ENCODE measurements around the gene SRD5A1. TPM values are rescaled to one million over a fixed set of nuclear protein-coding genes. Genes with fewer than 3 reads are reported as not detected.
"Not testable (repeated sequence)": the region's sequence is repeated elsewhere in the genome, so short reads cannot be mapped to it uniquely, and the experiment has no call there.

The SRD5A1 gene
- total RNA-seq, 1 experiment from 2014 or later: 19.5 TPM

GRCh38 chr5:6656680-6657079 lies 23.4 kb downstream of the SRD5A1 start:
- Histone ChIP-seq H3K27ac (ENCODE audit: low read length) (no peak overlapping the region), H3K9me2 (replicated peaks; ENCODE audit: insufficient read depth, low read length) (no peaks in the 10 kb centered on the region), H3K4me2 (ENCODE audit: low read depth, low read length, poor library complexity, severe bottlenecking) (no peak overlapping the region), H3K79me2 (ENCODE audit: low read length) (no peaks in the 10 kb centered on the region), H3K4me3 (ENCODE audit: low read length) (no peak overlapping the region), H2AFZ (ENCODE audit: low read length) (no peak overlapping the region), H3K4me1 (ENCODE audit: low read length) (peaks cover 9% of the 10 kb centered on the region), H3K9me3 (ENCODE audit: low read length) (no peaks in the 10 kb centered on the region), H3K27me3 (ENCODE audit: low read length) (no peaks in the 10 kb centered on the region), H4K20me1 (ENCODE audit: insufficient read depth, low read depth, low read length) (no peaks in the 10 kb centered on the region), H3K9ac (ENCODE audit: low read length) (no peak overlapping the region), H3K36me3 (ENCODE audit: insufficient read depth, low read length) (peaks cover 11% of the 10 kb centered on the region; the same call in 1 of the 2 replicates)
- DNase-seq: no peak

- Histone ChIP-seq H3K9me3 (ENCODE audit: low read length) (no peaks in the 10 kb centered on the region), H3K27me3 (ENCODE audit: low read length) (no peaks in the 10 kb centered on the region), H3K4me1 (ENCODE audit: low read length) (peaks cover 3% of the 10 kb centered on the region; the same call in 1 of the 2 replicates), H3K9ac (ENCODE audit: low read length) (no peak overlapping the region), H4K20me1 (ENCODE audit: insufficient read depth, low read depth, low read length) (no peaks in the 10 kb centered on the region), H3K9me2 (replicated peaks; ENCODE audit: insufficient read depth, low read length) (no peaks in the 10 kb centered on the region), H3K36me3 (ENCODE audit: insufficient read depth, low read length) (peaks cover 11% of the 10 kb centered on the region; the same call in 1 of the 2 replicates), H3K4me2 (ENCODE audit: low read depth, low read length, poor library complexity, severe bottlenecking) (no peak overlapping the region), H3K79me2 (ENCODE audit: low read length) (no peaks in the 10 kb centered on the region), H2AFZ (ENCODE audit: low read length) (no peak overlapping the region), H3K4me3 (ENCODE audit: low read length) (no peak overlapping the region), H3K27ac (ENCODE audit: low read length) (no peak overlapping the region)
- DNase-seq: no peak
Observed at GRCh38 chr5:6659941-6660684, 26.9 kb downstream of the SRD5A1 start.

GRCh38 chr5:6660688-6661087 lies 27.4 kb downstream of the SRD5A1 start:
- Histone ChIP-seq H2AFZ (ENCODE audit: low read length) (no peak overlapping the region), H3K79me2 (ENCODE audit: low read length) (no peaks in the 10 kb centered on the region), H3K9ac (ENCODE audit: low read length) (no peak overlapping the region), H3K4me2 (ENCODE audit: low read depth, low read length, poor library complexity, severe bottlenecking) (no peak overlapping the region), H3K27ac (ENCODE audit: low read length) (no peak overlapping the region), H3K4me3 (ENCODE audit: low read length) (no peak overlapping the region), H3K27me3 (ENCODE audit: low read length) (no peaks in the 10 kb centered on the region), H3K4me1 (ENCODE audit: low read length) (peaks cover 3% of the 10 kb centered on the region; the same call in 1 of the 2 replicates), H3K36me3 (ENCODE audit: insufficient read depth, low read length) (peaks cover 11% of the 10 kb centered on the region; the same call in 1 of the 2 replicates), H3K9me3 (ENCODE audit: low read length) (no peaks in the 10 kb centered on the region), H4K20me1 (ENCODE audit: insufficient read depth, low read depth, low read length) (no peaks in the 10 kb centered on the region), H3K9me2 (replicated peaks; ENCODE audit: insufficient read depth, low read length) (no peaks in the 10 kb centered on the region)
- DNase-seq: no peak

DNA sequence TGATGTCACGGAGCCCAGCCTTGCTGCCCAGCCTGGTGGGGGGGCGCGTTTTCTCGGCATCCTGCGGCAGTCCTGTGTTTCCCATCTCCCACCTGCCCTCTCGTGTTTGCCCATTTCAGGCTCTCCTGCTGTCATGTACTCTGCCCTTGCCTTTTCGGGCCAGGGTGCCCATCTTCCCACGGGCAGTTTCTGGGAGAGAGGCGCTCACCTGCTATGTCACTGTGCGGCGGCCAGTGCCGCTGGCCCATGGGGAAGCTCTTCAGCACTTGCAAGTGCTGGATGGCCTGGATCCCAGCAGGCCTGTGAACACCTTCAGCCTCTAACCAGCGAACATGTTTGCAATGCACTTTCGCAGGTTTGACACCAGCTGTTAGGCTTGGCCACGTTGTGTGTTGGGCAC lies 33.5 kb downstream of the SRD5A1 start:
- no peak for DNase-seq
- no peaks in the 10 kb centered on the region; the same call in 1 of the 2 replicates for H3K36me3 ChIP-seq (ENCODE audit: insufficient read depth, low read length)
- no peak overlapping the region for H3K4me3 ChIP-seq (ENCODE audit: low read length)
- H3K9me2 ChIP-seq (replicated peaks; ENCODE audit: insufficient read depth, low read length): no peaks in the 10 kb centered on the region
- no peaks in the 10 kb centered on the region for H3K79me2 ChIP-seq (ENCODE audit: low read length)
- no peaks in the 10 kb centered on the region for H3K9me3 ChIP-seq (ENCODE audit: low read length)
- H2AFZ ChIP-seq (ENCODE audit: low read length): no peak overlapping the region
- H3K4me1 ChIP-seq (ENCODE audit: low read length): no peaks in the 10 kb centered on the region
- no peak overlapping the region for H3K27ac ChIP-seq (ENCODE audit: low read length)
- no peaks in the 10 kb centered on the region for H4K20me1 ChIP-seq (ENCODE audit: insufficient read depth, low read depth, low read length)
- H3K4me2 ChIP-seq (ENCODE audit: low read depth, low read length, poor library complexity, severe bottlenecking): no peak overlapping the region
- no peak overlapping the region for H3K9ac ChIP-seq (ENCODE audit: low read length)
- H3K27me3 ChIP-seq (ENCODE audit: low read length): no peaks in the 10 kb centered on the region

DNA sequence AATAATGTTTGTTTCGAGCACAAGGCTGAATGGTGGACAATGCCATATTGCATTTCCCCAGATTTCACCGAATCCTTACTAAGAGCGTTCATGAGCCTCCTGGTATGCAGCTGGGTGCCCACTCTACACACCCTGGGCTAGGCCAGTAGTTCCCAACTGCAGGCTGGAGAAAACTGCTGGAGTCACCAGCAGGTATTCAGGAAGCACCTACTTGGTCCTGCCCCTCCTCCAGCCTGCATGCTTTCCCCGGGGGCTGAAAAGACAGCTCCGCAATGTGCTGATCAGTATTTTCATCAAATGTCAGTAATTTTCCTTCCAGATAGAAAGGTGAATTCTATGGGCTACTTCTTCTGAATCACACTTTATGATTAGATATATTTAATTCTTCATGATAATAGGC lies 34.4 kb downstream of the SRD5A1 start:
- Histone ChIP-seq H3K79me2 (ENCODE audit: low read length) (no peaks in the 10 kb centered on the region), H4K20me1 (ENCODE audit: insufficient read depth, low read depth, low read length) (no peaks in the 10 kb centered on the region), H3K4me2 (ENCODE audit: low read depth, low read length, poor library complexity, severe bottlenecking) (no peak overlapping the region), H3K9me2 (replicated peaks; ENCODE audit: insufficient read depth, low read length) (no peaks in the 10 kb centered on the region), H3K27me3 (ENCODE audit: low read length) (no peaks in the 10 kb centered on the region), H2AFZ (ENCODE audit: low read length) (no peak overlapping the region), H3K9me3 (ENCODE audit: low read length) (no peaks in the 10 kb centered on the region), H3K36me3 (ENCODE audit: insufficient read depth, low read length) (no peaks in the 10 kb centered on the region; the same call in 1 of the 2 replicates), H3K9ac (ENCODE audit: low read length) (no peak overlapping the region), H3K4me3 (ENCODE audit: low read length) (no peak overlapping the region), H3K4me1 (ENCODE audit: low read length) (no peaks in the 10 kb centered on the region), H3K27ac (ENCODE audit: low read length) (no peak overlapping the region)
- DNase-seq: no peak

DNA sequence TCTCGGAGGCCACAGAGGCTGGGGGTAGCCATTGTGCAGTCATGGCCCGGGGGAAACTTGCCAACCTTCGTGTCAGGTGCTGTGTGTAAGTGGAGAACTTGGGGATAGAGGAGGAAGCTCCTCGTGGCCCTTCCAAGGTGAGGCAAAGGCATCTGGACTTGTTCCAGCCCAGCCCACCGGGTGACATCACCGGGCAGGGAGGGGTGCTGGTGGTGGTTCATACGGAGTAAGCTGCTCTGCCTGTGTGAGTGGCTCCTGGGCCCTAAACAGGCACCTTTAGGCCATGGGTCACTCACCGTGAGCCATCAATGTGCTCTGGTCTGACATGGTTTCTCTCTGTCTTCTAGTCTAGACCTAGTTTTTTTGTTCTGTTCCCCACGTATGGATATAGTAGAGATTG lies 35.5 kb downstream of the SRD5A1 start:
- not testable (repeated sequence) for DNase-seq; H3K9ac ChIP-seq (ENCODE audit: low read length); H3K36me3 ChIP-seq (ENCODE audit: insufficient read depth, low read length); H3K79me2 ChIP-seq (ENCODE audit: low read length); H3K9me3 ChIP-seq (ENCODE audit: low read length); H4K20me1 ChIP-seq (ENCODE audit: insufficient read depth, low read depth, low read length); H3K27me3 ChIP-seq (ENCODE audit: low read length); H3K4me3 ChIP-seq (ENCODE audit: low read length); H3K4me1 ChIP-seq (ENCODE audit: low read length); H3K4me2 ChIP-seq (ENCODE audit: low read depth, low read length, poor library complexity, severe bottlenecking); H3K27ac ChIP-seq (ENCODE audit: low read length); H2AFZ ChIP-seq (ENCODE audit: low read length); H3K9me2 ChIP-seq (replicated peaks; ENCODE audit: insufficient read depth, low read length)

GRCh38 chr5:6673031-6673430 lies 39.8 kb downstream of the SRD5A1 start:
- no peak overlapping the region for H3K27ac ChIP-seq (ENCODE audit: low read length)
- H4K20me1 ChIP-seq (ENCODE audit: insufficient read depth, low read depth, low read length): no peaks in the 10 kb centered on the region
- no peak overlapping the region for H3K4me3 ChIP-seq (ENCODE audit: low read length)
- peaks cover 4% of the 10 kb centered on the region; the same call in 1 of the 2 replicates for H3K4me1 ChIP-seq (ENCODE audit: low read length)
- no peak overlapping the region for H3K4me2 ChIP-seq (ENCODE audit: low read depth, low read length, poor library complexity, severe bottlenecking)
- H3K79me2 ChIP-seq (ENCODE audit: low read length): no peaks in the 10 kb centered on the region
- H3K9me3 ChIP-seq (ENCODE audit: low read length): no peaks in the 10 kb centered on the region
- no peak overlapping the region for H2AFZ ChIP-seq (ENCODE audit: low read length)
- no peaks in the 10 kb centered on the region for H3K27me3 ChIP-seq (ENCODE audit: low read length)
- no peaks in the 10 kb centered on the region; the same call in 1 of the 2 replicates for H3K9me2 ChIP-seq (replicated peaks; ENCODE audit: insufficient read depth, low read length)
- DNase-seq: no peak
- H3K36me3 ChIP-seq (ENCODE audit: insufficient read depth, low read length): no peaks in the 10 kb centered on the region; the same call in 1 of the 2 replicates
- no peak overlapping the region for H3K9ac ChIP-seq (ENCODE audit: low read length)

GRCh38 chr5:6673963-6674362 lies 40.7 kb downstream of the SRD5A1 start:
- Histone ChIP-seq H3K4me2 (ENCODE audit: low read depth, low read length, poor library complexity, severe bottlenecking) (no peak overlapping the region), H3K9me2 (replicated peaks; ENCODE audit: insufficient read depth, low read length) (no peaks in the 10 kb centered on the region; the same call in 1 of the 2 replicates), H3K27ac (ENCODE audit: low read length) (no peak overlapping the region), H4K20me1 (ENCODE audit: insufficient read depth, low read depth, low read length) (no peaks in the 10 kb centered on the region), H3K79me2 (ENCODE audit: low read length) (no peaks in the 10 kb centered on the region), H3K9ac (ENCODE audit: low read length) (no peak overlapping the region), H3K4me3 (ENCODE audit: low read length) (no peak overlapping the region), H3K9me3 (ENCODE audit: low read length) (no peaks in the 10 kb centered on the region), H3K4me1 (ENCODE audit: low read length) (peaks cover 4% of the 10 kb centered on the region; the same call in 1 of the 2 replicates), H3K36me3 (ENCODE audit: insufficient read depth, low read length) (no peaks in the 10 kb centered on the region; the same call in 1 of the 2 replicates), H2AFZ (ENCODE audit: low read length) (no peak overlapping the region), H3K27me3 (ENCODE audit: low read length) (no peaks in the 10 kb centered on the region)
- DNase-seq: no peak
